Kidney (tissue), 14 donors: Measurements from ENCODE around the gene MTR. TPM values are rescaled to one million over a fixed set of nuclear protein-coding genes. Genes with fewer than 3 reads are reported as not detected.
A peak's percentile ranks its signal among the peaks of the same experiment; 100 is the strongest.

Source experiments
- DNase-seq, 5 donors: peaks; one replicate each; pipeline ENCODE4 v3.0.0-alpha.2; 2013 to 2020
- FAIRE-seq: peaks from 2 replicates; lab custom pipeline; 2012; peaks lifted over from hg19 to GRCh38; lab: Jason Lieb, UNC
- H3K27ac ChIP-seq, 2 donors: one replicate each; pipeline ENCODE4 v1.7.0; 2013; ENCODE audit warnings: low read depth in 2 of 2, low read length in 2 of 2, inconsistent platforms in 1 of 2
- H3K27me3 ChIP-seq: one replicate; pipeline ENCODE4 v1.7.1; 2013; ENCODE audit warnings: low read length, inconsistent platforms; ENCODE audit not compliant: control insufficient read depth, insufficient read depth
- H3K36me3 ChIP-seq, 3 donors: one replicate each; pipeline versions ENCODE4 v1.7.0 to v1.7.1; 2013; ENCODE audit warnings: low read length in 3 of 3, control low read depth in 1 of 3, inconsistent platforms in 1 of 3; ENCODE audit not compliant: insufficient read depth in 3 of 3, control insufficient read depth in 2 of 3
- H3K4me1 ChIP-seq, 3 donors: one replicate each; pipeline versions ENCODE4 v1.7.0 to v1.7.1; 2013; ENCODE audit warnings: low read length in 3 of 3, inconsistent platforms in 1 of 3, low read depth in 1 of 3; ENCODE audit not compliant: control insufficient read depth in 2 of 3, insufficient read depth in 2 of 3
- H3K4me3 ChIP-seq, 3 donors: one replicate each; pipeline versions ENCODE4 v1.7.0 to v1.8.1; 2013; ENCODE audit warnings: low read length in 3 of 3, control low read depth in 1 of 3, inconsistent platforms in 1 of 3
- H3K9ac ChIP-seq, 3 donors: one replicate each; pipeline versions ENCODE4 v1.7.0 to v1.7.1; 2013; ENCODE audit warnings: low read length in 3 of 3, control low read depth in 1 of 3, inconsistent platforms in 1 of 3
- H3K9me3 ChIP-seq, 3 donors: one replicate each; pipeline versions ENCODE4 v1.7.0 to v1.7.1; 2013; ENCODE audit warnings: low read length in 3 of 3, control low read depth in 1 of 3, inconsistent platforms in 1 of 3; ENCODE audit not compliant: control insufficient read depth in 2 of 3, insufficient read depth in 1 of 3
- intact Hi-C: fragments of 100-400 bp; cut with DNase I; formaldehyde crosslinking; loops from one replicate; pipeline ENCODE4 v1.11.1; 2022
- polyA plus RNA-seq: library from polyadenylated mRNA; stranded (reverse); fragments of 350-450 nt; fragmentation: Illumina TruSeq; extraction: RNeasy Lipid Tissue Mini Kit (QIAGEN cat#74804); gene quantifications from one replicate; pipeline ENCODE4 v1.2.3, GENCODE V29; 2014; ENCODE audit warnings: low read depth, low replicate concordance; ENCODE audit not compliant: insufficient read depth
- total RNA-seq: library from RNA; stranded (reverse); fragmentation: NEBNext Ultra II Directional; extraction: Animal tissue kit (Norgen Biotek cat#: 25700); gene quantifications from one replicate; pipeline ENCODE4 v1.2.1, GENCODE V29; 2021
- TF ChIP-seq, protein P1 (sequence below): IDR thresholded peaks from 3 replicates; pipeline ENCODE4 v1.5.1; 2012; ENCODE audit warnings: mild to moderate bottlenecking, moderate library complexity, borderline replicate concordance; ENCODE audit not compliant: insufficient read depth; ENCODE audit errors: extremely low read depth
- donor health status: control.
- donor health status: control.
- donor health status: control.
- donor health status: control.
- donor health status: control.
- donor health status: DM: yes; HTN: yes; CAD: no.
- donor health status: Normal renal cell carcinoma (clear cell type).

MTR gene
- total and polyA plus RNA-seq, 2 donors from 2014 or later: 7.6 to 61.0 TPM

DNA sequence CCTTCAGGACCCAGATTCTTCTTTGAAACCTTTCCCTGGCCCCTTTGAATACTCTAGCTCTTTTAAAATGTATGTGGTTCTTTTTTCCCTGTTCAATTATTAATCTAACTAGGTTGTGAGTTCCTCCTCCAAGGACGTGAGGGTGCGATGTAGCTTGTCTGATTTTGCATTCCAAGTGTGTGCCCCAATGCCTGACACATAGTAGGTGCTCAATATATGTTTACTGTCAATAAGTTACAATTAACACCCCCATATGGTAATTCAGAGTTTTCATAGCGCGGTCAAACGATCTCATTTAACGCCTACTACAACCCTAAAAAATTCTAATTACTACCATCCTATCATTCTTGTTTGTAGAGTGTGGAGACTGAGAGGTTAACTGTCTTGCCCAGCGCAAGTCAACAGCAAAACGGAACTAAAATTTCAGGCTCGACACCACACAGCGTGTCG, 482 bp upstream of the MTR start:
- Histone ChIP-seq H3K36me3 (no peaks in the 10 kb centered on the region), H3K9ac (peak overlapping the region; percentile 79 to 94 (median 80)), H3K4me1 (peaks cover 0 to 14% (median 0%) of the 10 kb centered on the region in 3 donors), H3K4me3 (peak overlapping the region; percentile 82 to 86 (median 86)), H3K9me3 (no peaks in the 10 kb centered on the region), H3K27me3 (no peaks in the 10 kb centered on the region), H3K27ac (peak overlapping the region; percentile 68 to 78)
- TF ChIP-seq, protein P1, sequence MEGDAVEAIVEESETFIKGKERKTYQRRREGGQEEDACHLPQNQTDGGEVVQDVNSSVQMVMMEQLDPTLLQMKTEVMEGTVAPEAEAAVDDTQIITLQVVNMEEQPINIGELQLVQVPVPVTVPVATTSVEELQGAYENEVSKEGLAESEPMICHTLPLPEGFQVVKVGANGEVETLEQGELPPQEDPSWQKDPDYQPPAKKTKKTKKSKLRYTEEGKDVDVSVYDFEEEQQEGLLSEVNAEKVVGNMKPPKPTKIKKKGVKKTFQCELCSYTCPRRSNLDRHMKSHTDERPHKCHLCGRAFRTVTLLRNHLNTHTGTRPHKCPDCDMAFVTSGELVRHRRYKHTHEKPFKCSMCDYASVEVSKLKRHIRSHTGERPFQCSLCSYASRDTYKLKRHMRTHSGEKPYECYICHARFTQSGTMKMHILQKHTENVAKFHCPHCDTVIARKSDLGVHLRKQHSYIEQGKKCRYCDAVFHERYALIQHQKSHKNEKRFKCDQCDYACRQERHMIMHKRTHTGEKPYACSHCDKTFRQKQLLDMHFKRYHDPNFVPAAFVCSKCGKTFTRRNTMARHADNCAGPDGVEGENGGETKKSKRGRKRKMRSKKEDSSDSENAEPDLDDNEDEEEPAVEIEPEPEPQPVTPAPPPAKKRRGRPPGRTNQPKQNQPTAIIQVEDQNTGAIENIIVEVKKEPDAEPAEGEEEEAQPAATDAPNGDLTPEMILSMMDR: no peak
- FAIRE-seq (no peak), DNase-seq (no peak)
- intact Hi-C loops: no loop called here

DNA sequence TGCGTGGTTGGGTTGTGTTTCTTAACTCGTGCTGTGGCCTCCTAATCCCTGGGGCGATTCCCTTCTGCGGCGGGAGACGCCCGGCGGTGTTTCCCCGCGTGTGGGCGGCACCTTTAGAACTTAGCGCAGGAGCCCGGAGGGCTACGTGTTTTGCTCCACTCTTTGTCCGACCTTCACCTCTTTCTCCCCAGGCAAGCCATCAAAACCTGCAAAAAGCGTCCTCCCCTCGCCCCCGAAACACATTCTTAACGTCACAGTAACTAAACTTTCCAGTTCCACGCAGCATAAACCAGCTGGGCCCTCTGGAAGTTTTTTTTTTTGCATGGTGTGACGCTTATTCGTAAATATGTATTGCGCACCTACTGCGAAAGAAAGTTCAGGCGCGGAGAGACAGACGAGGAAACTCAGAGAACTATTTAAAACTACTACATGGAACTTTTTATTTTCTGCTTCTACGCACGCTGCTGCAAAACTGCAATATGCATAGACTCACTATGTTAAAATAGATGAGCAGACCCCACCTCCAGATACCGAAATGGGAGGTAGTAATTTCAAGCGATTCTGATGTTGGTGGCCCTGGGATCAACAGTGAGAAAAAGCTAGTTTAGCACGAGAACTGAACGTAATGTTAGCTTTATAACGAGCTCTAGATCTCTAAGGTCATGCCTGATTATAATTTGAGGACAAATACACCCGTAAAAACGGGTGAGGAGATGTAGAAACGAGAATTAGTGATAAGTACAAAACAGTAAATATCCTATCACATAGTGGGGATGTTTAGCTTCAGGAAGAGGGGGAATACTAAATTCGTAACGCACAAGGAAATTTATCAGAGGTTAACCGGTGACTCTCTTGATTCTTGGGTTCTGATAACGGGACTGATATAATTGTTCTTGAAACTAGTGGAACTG, 920 bp downstream of the MTR start:
- H3K4me1 ChIP-seq: peaks cover 0 to 14% (median 4%) of the 10 kb centered on the region in 3 donors
- peak overlapping the region; percentile 95 to 98 for H3K27ac ChIP-seq
- peak in 2 of 5 donors; percentile 59 to 61 for DNase-seq
- TF ChIP-seq, protein P1: no peak
- H3K9ac ChIP-seq: peak overlapping the region; percentile 80 to 94 (median 90)
- intact Hi-C loops: no loop called here
- H3K4me3 ChIP-seq: peak overlapping the region; percentile 82 to 92 (median 86)
- no peaks in the 10 kb centered on the region for H3K27me3 ChIP-seq
- no peak for FAIRE-seq
- no peaks in the 10 kb centered on the region for H3K9me3 ChIP-seq
- no peaks in the 10 kb centered on the region for H3K36me3 ChIP-seq

DNA sequence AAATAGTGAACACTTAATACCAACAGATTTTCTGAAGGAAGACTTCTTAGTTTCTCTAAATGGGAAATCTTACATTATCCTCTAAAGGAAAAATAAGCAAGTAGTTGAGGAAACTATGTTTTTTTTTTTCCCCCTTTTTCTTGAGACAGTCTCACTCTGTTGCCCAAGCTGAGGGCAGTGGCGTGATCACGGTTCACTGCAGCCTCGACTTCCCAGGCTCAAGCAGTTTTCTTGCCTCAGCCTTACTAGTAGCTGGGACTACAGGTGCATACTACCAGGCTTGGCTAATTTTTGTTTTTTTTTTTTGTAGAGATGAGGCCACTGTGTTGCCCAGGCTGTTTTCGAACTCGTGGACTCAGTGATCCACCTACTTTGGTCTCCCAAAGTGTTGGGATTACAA, 3.9 kb downstream of the MTR start:
- no peak for FAIRE-seq
- intact Hi-C loops: no loop called here
- peaks cover 0 to 15% (median 14%) of the 10 kb centered on the region in 3 donors for H3K4me1 ChIP-seq

More for the DNA sequence above, 3.9 kb downstream of the MTR start:
- Histone ChIP-seq H3K36me3 (no peaks in the 10 kb centered on the region), H3K9ac (peak overlapping the region in 1 of 3 donors; percentile 42), H3K27me3 (no peaks in the 10 kb centered on the region), H3K4me3 (peak overlapping the region in 1 of 3 donors; percentile 27), H3K27ac (peak overlapping the region in 1 of 2 donors; percentile 71), H3K9me3 (no peaks in the 10 kb centered on the region)
- peak in 3 of 5 donors; percentile 14 to 41 (median 38) for DNase-seq
- TF ChIP-seq, protein P1: no peak
